ENCODE measurements around the gene UGT1A7. TPM values are rescaled to one million over a fixed set of nuclear protein-coding genes. Genes with fewer than 3 reads are reported as not detected.

UGT1A7 gene
- polyA plus RNA-seq, 1 donor = not detected

DNA sequence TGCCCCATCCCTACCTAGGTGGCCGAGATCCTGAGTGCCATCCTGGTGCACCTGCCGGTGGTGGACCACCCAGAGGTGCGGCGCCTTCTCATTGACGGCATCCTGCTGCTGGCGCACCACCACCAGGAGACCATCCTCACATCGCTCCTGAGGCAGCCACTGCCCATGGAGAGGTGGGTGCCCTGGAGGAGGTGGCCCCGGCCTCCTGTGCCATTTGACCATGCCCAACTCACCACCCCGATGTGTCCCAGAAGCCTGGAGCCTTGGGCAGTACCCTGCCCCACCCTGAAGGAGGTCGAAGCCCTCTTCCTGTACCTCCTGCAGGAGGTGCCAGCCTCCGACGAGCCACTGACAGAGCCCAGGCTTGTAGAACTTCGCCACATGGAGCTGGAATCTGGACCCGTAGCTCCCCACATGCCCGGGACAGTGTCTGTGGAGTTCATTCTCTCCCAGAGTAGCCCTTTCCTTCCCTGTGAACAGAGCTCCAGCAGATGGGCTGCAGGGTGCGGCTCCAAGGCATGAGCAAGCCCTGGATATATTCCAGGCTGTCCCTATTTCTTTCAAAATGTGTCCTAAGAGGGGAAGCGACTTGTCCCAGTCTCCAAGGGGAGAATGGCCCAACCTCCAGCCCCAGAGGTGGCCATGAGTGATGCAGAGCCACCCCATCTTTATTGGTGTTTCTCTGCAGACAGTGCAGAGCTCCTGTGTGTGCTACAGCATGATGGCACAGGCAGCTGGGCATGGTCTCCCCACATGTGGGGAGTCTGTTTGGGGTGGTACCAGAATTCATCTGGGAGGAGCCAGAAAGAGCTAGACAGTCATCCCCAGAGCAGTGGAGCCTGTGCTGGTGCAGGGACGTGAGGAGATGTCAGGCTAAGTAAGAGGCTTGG is 138.4 kb downstream of the UGT1A7 start:
- no peak for DNase-seq

GRCh38 chr2:233820774-233821105 is 139.0 kb downstream of the UGT1A7 start:
- DNase-seq = no peak

DNA sequence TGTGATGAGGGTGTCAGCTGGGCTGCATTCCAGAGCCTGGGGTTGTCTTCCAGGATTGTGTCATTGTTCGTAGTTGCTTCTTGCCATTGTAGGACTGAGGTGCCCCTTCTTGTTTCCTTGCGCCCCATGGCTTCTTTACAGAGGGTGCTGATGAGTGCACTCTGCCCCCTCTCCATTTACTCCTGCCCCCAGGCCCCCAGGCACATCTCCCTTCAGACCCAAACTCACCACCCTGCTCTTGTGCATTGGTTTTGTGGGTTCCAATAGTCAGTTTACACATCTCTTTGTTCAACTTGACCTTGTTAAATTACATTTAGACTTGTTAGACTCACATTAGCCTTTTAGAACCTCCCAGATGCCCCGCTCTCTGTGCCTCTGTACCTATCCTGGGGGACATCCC is 139.5 kb downstream of the UGT1A7 start:
- no peak for DNase-seq

DNA sequence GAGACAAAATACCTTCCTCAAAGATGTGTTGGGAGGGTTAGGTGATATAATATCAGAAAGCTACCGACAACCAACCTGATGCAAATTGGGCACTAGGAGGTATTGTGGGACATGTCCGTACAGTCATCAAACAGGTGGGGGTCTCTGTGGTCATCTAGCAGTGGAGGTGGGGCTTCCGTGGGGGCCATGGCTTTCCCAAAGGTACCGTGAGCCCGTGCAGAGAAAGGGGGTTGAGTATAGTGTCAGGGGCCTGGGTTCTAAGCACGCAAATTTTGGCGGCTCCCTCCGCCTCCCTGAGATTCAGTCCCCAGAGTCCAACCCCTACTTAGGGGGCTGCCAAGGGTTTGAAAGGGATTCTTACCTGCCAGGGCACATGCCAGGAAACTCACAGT is 140.0 kb downstream of the UGT1A7 start:
- DNase-seq = no peak

GRCh38 chr2:233822101-233822771 is 140.5 kb downstream of the UGT1A7 start:
- no peak for DNase-seq

Other genes starting within 250 kb of the UGT1A7 start
- 26.7 TPM for gene USP40, start 115.1 kb upstream of the UGT1A7 start, polyA plus RNA-seq (ENCODE audit: insufficient read length)
- not detected for gene UGT1A8, start 64.3 kb upstream of the UGT1A7 start, polyA plus RNA-seq (ENCODE audit: insufficient read length)
- not detected for gene UGT1A10, start 45.5 kb upstream of the UGT1A7 start, polyA plus RNA-seq (ENCODE audit: insufficient read length)
- not detected for gene UGT1A9, start 10.0 kb upstream of the UGT1A7 start, polyA plus RNA-seq (ENCODE audit: insufficient read length)
- gene UGT1A6, start 11.0 kb downstream of the UGT1A7 start, polyA plus RNA-seq (ENCODE audit: insufficient read length) = not detected
- not detected for gene UGT1A5, start 31.0 kb downstream of the UGT1A7 start, polyA plus RNA-seq (ENCODE audit: insufficient read length)
- gene UGT1A4, start 36.8 kb downstream of the UGT1A7 start, polyA plus RNA-seq (ENCODE audit: insufficient read length) = not detected
- not detected for gene UGT1A3, start 47.1 kb downstream of the UGT1A7 start, polyA plus RNA-seq (ENCODE audit: insufficient read length)
- not detected for gene UGT1A1, start 78.4 kb downstream of the UGT1A7 start, polyA plus RNA-seq (ENCODE audit: insufficient read length)
- gene MROH2A, start 96.4 kb downstream of the UGT1A7 start, polyA plus RNA-seq (ENCODE audit: insufficient read length) = not detected
- gene HJURP, start 172.6 kb downstream of the UGT1A7 start, polyA plus RNA-seq (ENCODE audit: insufficient read length) = 7.5 TPM
- 0.17 TPM for gene TRPM8, start 235.5 kb downstream of the UGT1A7 start, polyA plus RNA-seq (ENCODE audit: insufficient read length)